Glutamatergic neuron (in vitro differentiated cells): Measurements from ENCODE around the gene CBFB. TPM values are rescaled to one million over a fixed set of nuclear protein-coding genes. Genes with fewer than 3 reads are reported as not detected.

Experiments
- DNase-seq: peaks from one replicate; pipeline ENCODE4 v3.0.0; 2022
- H3K27ac Mint-ChIP-seq: one replicate; pipeline ENCODE4 v1.8.0; 2020; ENCODE audit warnings: mild to moderate bottlenecking, mixed read lengths, inconsistent platforms; ENCODE audit not compliant: unreplicated experiment
- H3K27me3 Mint-ChIP-seq: one replicate; pipeline ENCODE4 v1.8.0; 2020; ENCODE audit warnings: mild to moderate bottlenecking, moderate library complexity, mixed read lengths, inconsistent platforms; ENCODE audit not compliant: unreplicated experiment
- H3K36me3 Mint-ChIP-seq: one replicate; pipeline ENCODE4 v1.8.0; 2020; ENCODE audit warnings: mild to moderate bottlenecking, mixed read lengths, inconsistent platforms; ENCODE audit not compliant: unreplicated experiment
- H3K4me1 Mint-ChIP-seq: one replicate; pipeline ENCODE4 v1.8.0; 2020; ENCODE audit warnings: mild to moderate bottlenecking, low read depth, mixed read lengths, inconsistent platforms; ENCODE audit not compliant: unreplicated experiment
- H3K4me3 Mint-ChIP-seq: one replicate; pipeline ENCODE4 v1.8.0; 2020; ENCODE audit warnings: mild to moderate bottlenecking, mixed read lengths, inconsistent platforms; ENCODE audit not compliant: unreplicated experiment
- H3K9me3 Mint-ChIP-seq: one replicate; pipeline ENCODE4 v1.8.0; 2020; ENCODE audit warnings: mild to moderate bottlenecking, moderate library complexity, mixed read lengths, inconsistent platforms; ENCODE audit not compliant: unreplicated experiment
- CTCF ChIP-seq: fragments of 200-600 bp; sonication (generic); IDR thresholded peaks from one replicate; pipeline ENCODE4 v1.5.0; 2021; ENCODE audit not compliant: partially characterized antibody, unreplicated experiment
- total RNA-seq: library from RNA; stranded (reverse); fragmentation: NEBNext Ultra II Directional; extraction: Animal tissue kit (Norgen Biotek cat#: 25700); gene quantifications from one replicate; pipeline ENCODE4 v1.2.1, GENCODE V29; 2021; ENCODE audit not compliant: unreplicated experiment

Gene CBFB
- total RNA-seq, 1 donor from 2014 or later: 168 TPM

GRCh38 chr16:67146523-67147357 lies 117.8 kb downstream of the CBFB start:
- Mint-ChIP-seq H3K4me3 (no peak overlapping the region), H3K27ac (no peak overlapping the region), H3K36me3 (peaks cover 5% of the 10 kb centered on the region), H3K9me3 (peaks cover 2% of the 10 kb centered on the region), H3K4me1 (peaks cover 3% of the 10 kb centered on the region), H3K27me3 (peaks cover 11% of the 10 kb centered on the region)
- TF ChIP-seq CTCF: no peak
- DNase-seq: no peak

DNA sequence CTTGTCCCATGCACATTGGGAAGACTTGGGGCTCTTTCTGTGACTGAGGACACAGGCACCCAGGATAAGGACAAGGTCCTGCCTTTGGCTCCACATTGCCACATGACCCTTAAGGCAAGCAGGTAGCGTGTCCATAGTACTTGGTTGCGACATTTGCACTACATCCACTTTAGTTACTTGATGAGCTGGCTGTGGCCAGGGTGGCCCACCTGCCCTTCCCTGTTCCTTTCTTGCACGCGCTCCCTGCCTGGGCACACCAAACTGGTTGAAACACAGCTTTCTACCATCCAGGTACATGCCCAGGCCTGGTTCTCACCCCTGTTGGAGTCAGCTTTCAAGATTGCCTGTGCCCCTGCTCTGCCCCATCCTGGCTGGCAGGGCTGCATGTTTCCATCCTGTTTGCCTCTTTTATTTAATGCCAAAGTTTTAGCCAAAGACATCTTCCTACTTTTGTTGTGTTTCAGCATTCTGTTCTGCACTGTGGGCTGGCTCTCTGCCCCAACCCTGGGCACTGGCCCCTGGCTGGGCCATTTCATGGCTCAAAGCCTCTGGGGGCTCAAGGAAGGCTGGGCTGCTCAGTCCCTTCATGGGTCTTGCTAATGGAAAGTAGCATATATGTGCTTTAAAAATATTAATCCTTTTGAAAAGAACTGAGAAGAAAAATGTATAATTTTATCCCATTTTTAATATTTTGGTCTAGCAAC lies 118.6 kb downstream of the CBFB start:
- H3K4me1 Mint-ChIP-seq: peaks cover 3% of the 10 kb centered on the region
- TF ChIP-seq CTCF: no peak
- H3K9me3 Mint-ChIP-seq: peaks cover 2% of the 10 kb centered on the region
- peaks cover 13% of the 10 kb centered on the region for H3K27me3 Mint-ChIP-seq
- DNase-seq: no peak
- H3K4me3 Mint-ChIP-seq: no peak overlapping the region
- no peak overlapping the region for H3K27ac Mint-ChIP-seq
- H3K36me3 Mint-ChIP-seq: peaks cover 6% of the 10 kb centered on the region

DNA sequence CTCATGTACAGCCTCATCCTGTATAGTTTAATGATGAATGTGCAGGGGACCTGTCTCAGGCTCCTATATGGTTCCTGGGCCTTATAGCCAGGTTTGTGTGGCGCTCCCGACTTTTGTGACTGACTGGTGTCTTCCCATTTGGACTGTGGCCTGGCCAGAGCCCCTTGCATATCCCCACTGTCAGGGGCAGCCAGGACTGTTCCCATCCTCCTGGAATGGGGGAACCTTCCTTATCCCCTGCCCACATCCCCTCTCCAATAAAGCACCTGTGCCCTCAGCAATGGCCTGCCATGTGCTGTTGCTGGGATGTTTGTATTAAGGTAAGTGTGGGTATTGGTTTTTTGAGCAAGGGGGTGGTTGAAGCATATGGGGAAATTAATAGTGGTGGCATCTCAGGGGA lies 119.3 kb downstream of the CBFB start:
- Mint-ChIP-seq H3K36me3 (peaks cover 9% of the 10 kb centered on the region), H3K27me3 (peaks cover 19% of the 10 kb centered on the region), H3K4me1 (peaks cover 3% of the 10 kb centered on the region), H3K9me3 (peaks cover 3% of the 10 kb centered on the region), H3K4me3 (peak overlapping the region; percentile 14), H3K27ac (no peak overlapping the region)
- no peak for TF ChIP-seq CTCF
- no peak for DNase-seq

- H3K4me3 Mint-ChIP-seq: peak overlapping the region; percentile 14
- H3K36me3 Mint-ChIP-seq: peaks cover 9% of the 10 kb centered on the region
- peaks cover 3% of the 10 kb centered on the region for H3K9me3 Mint-ChIP-seq
- peaks cover 20% of the 10 kb centered on the region for H3K27me3 Mint-ChIP-seq
- H3K27ac Mint-ChIP-seq: no peak overlapping the region
- peaks cover 3% of the 10 kb centered on the region for H3K4me1 Mint-ChIP-seq
- no peak for DNase-seq
- TF ChIP-seq CTCF: no peak
These were observed 119.8 kb downstream of the CBFB start for GRCh38 chr16:67148656-67149275.
